ENCODE data around the gene TRIM13. TPM values are rescaled to one million over a fixed set of nuclear protein-coding genes. Genes with fewer than 3 reads are reported as not detected.
"Not testable (repeated sequence)": the region's sequence is repeated elsewhere in the genome, so short reads cannot be mapped to it uniquely, and the experiment has no call there.

TRIM13 gene, protein sequence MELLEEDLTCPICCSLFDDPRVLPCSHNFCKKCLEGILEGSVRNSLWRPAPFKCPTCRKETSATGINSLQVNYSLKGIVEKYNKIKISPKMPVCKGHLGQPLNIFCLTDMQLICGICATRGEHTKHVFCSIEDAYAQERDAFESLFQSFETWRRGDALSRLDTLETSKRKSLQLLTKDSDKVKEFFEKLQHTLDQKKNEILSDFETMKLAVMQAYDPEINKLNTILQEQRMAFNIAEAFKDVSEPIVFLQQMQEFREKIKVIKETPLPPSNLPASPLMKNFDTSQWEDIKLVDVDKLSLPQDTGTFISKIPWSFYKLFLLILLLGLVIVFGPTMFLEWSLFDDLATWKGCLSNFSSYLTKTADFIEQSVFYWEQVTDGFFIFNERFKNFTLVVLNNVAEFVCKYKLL
- total RNA-seq, result 5.9 TPM

DNA sequence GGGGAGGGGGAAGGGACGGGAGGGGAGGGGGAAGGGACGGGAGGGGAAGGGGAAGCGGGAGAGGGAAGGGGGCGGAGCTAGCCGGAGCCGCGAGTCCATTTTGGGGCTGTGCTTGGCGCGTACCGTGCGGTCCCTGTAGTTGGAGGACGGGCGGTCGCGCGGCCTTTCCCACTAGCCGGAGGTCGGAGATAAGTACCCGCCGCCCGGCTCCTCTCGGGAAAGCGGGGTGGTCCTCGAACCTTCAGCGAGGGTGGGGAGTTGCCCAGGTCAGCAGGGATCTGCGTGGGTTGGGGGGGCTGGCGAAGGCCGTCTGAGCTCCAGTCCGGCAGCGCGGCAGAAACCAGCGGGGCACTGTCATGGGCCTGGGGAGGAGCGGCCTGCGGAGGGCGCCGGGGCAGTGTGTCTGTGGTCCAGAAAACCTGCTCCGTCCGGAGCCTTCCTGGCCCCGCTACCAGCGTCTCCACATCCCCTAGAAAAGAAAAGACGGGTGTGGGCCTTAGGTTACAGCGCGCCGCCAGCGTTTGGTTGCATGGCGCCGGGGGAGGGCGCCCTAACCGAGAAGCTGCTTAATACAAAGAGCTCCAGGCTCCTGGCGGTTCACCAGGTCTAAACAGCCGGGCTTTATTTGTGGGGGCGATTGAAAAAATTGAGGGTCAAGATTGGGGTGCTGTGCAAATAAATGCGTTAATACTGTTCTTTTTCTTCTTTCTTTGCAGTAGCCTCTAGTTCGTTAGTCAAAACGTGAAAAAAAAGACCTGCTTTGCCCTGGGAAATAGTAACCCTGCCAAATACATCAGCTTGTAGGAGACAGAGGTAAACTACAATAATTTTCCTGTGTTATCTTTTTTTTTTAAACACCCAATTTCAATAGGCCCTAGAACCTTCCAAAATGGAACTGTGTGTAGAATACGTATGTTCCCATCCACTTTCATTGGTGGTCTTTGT lies at the start of gene TRIM13:
TRIM13 (plus strand) TSS at position 92 of the 945 bp plus-strand sequence. CDS start 14,899 bp downstream, outside the sequence.
- DNase-seq (ENCODE audit: low spot score), result peak; percentile 88
- ATAC-seq, result peak; percentile 87

- not testable (repeated sequence) for DNase-seq (ENCODE audit: low spot score)
- peak; percentile 30 for ATAC-seq
Observed at GRCh38 chr13:49948777-49949270, 48.0 kb upstream of the TRIM13 start.

DNA sequence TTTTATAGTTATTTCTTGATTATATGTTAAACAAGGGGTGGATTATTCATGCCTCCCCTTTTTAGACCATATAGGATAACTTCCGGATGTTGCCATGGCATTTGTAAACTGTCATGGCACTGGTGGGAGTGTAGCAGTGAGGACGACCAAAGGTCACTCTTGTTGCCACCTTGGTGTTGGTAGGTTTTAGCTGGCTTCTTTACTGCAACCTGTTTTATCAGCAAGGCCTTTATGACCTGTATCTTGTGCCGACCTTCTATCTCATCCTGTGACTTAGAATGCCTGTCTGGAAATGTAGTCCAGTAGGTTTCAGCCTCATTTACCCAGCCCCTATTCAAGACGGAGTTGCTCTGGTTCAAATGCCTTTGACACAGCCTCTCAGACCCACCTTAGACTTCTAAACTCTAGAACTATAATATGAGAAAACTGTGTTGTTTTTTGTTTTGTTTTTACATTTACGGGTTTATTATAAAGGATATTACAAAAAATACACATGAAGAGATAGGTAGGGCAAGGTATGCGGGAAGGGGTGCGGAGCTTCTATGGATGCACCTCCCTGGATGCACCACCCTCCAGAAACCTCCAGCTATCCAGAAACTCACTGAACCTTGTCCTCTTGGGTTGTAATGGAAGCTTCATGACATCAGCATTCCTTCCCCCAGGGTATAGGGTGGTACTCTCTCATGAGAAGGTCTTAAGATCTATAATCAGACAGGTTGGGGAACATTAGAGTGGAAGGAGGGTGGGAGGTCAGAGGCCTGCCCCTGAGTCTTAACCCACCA lies 44.9 kb upstream of the TRIM13 start:
- DNase-seq (ENCODE audit: low spot score), result no peak
- ATAC-seq, result no peak

GRCh38 chr13:49953560-49953959 lies 43.3 kb upstream of the TRIM13 start:
- ATAC-seq (no peak), DNase-seq (ENCODE audit: low spot score) (no peak)

GRCh38 chr13:49954674-49955455 lies 42.0 kb upstream of the TRIM13 start:
- no peak for DNase-seq (ENCODE audit: low spot score)
- peak; percentile 49 for ATAC-seq

DNA sequence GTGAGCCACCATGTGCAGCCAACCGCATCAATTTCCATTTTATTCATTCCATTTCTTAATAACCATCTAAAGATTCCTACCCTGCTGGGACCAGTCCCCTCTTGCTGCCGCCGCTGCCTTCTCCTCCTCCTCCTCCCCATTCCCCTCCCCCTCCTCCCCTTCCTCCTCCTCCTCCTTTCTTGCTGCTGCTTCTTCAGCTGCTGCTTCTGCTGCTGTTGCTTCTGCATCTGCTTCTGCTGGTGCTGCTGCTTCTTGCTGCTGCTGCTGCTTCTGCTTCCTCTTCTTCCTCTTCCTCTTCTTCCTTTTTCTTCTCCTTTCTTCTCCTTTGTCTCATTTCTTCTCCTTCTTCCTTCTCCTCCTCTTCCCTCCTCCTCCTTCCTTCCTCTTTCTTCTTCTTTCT lies 40.7 kb upstream of the TRIM13 start:
- no peak for ATAC-seq
- no peak for DNase-seq (ENCODE audit: low spot score)

- no peak for ATAC-seq
- no peak for DNase-seq (ENCODE audit: low spot score)
Observed at GRCh38 chr13:49958321-49958720, 38.5 kb upstream of the TRIM13 start.

DNA sequence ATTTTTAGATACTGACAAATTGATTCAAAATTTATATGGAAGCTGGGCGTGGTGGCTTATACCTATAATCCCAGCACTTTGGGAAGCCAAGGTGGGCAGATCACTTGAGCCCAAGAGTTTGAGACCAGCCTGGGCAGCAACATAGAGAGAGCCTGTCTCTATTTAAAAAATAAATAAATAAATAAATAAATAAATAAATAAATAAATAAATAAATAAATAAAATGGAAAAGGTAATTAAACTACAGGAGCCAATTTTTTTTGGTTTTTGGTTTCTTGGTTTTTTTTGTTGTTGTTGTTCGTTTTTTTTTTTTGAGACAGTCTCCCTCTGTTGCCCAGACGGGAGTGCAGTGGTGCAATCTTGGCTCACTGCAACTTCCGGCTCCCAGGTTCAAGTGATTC lies 29.4 kb upstream of the TRIM13 start:
- no peak for ATAC-seq

GRCh38 chr13:49972709-49973108 lies 24.1 kb upstream of the TRIM13 start:
- peak; percentile 87 for ATAC-seq

More for the DNA sequence above, 29.4 kb upstream of the TRIM13 start:
- no peak for DNase-seq (ENCODE audit: low spot score)

DNA sequence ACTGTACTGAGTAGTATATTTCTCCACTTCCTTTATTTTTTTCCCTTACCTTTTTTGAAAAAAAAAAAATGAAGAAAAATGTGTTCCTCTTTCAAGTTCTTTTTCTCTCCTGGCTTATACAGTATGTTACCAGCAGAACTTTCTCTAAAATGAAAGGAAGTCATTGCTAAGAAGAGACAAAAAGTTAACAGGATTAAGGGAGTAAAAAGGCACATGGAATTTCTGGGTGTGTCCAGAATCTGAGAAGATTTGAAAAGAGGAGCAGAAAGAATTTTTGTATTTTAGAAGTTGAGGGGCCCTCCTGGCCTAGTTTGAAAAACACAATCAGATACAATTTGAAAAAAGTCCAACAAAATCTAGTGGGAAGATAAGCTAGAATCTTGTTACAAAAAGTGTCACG lies 21.0 kb upstream of the TRIM13 start:
- ATAC-seq (no peak), DNase-seq (ENCODE audit: low spot score) (no peak)

More at GRCh38 chr13:49972709-49973108, 24.1 kb upstream of the TRIM13 start:
- DNase-seq (ENCODE audit: low spot score), result no peak

GRCh38 chr13:49976314-49977258 lies 20.3 kb upstream of the TRIM13 start:
- peak; percentile 68 for DNase-seq (ENCODE audit: low spot score)
- peak; percentile 89 for ATAC-seq

DNA sequence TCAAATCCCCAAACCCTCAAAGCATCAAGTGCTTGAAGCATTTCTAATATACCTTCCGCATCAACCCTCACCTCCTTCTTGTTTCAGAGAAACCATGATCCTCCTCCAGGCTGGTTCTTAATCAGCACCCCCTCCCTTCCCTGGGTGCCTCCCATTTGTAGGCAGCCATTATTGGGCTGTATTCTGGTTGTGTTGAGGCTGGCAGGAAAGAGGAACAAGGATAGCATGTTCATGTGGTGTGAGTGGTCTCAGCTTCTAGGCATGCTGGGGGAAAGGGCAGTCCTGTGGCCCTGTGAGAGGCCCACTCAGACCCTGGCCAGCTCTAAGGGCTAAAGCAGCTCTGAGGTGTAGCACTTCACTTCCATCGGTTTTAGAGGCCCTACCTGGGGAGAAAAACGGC lies 18.9 kb upstream of the TRIM13 start:
- ATAC-seq (no peak), DNase-seq (ENCODE audit: low spot score) (no peak)

GRCh38 chr13:49980266-49980665 lies 16.6 kb upstream of the TRIM13 start:
- DNase-seq (ENCODE audit: low spot score) (no peak), ATAC-seq (no peak)

DNA sequence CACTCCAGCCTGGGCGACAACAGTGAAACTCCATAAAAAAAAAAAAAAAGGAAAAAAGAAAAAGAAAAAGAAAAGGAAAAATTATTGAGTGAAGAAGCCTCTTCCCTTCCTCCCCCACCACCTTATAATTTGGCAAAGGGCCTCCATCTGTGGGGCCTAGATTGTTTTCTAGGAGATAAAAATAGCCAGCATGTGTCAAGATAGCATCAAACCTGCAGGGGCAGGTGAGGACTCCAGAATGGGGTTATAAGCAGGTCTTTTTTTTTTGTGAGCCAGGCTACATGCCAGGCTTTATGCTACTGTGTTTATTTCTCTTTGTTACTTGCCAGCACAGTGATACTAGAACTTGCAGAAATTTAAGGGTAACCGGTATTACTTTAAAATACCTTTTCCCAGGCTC lies 11.7 kb upstream of the TRIM13 start:
- ATAC-seq, result peak; percentile 57
- no peak for DNase-seq (ENCODE audit: low spot score)

GRCh38 chr13:49986471-49986870 lies 10.4 kb upstream of the TRIM13 start:
- DNase-seq (ENCODE audit: low spot score) (peak; percentile 64), ATAC-seq (peak; percentile 70)

GRCh38 chr13:49990612-49991011 lies 6.2 kb upstream of the TRIM13 start:
- DNase-seq (ENCODE audit: low spot score) (peak; percentile 83), ATAC-seq (peak; percentile 86)

DNA sequence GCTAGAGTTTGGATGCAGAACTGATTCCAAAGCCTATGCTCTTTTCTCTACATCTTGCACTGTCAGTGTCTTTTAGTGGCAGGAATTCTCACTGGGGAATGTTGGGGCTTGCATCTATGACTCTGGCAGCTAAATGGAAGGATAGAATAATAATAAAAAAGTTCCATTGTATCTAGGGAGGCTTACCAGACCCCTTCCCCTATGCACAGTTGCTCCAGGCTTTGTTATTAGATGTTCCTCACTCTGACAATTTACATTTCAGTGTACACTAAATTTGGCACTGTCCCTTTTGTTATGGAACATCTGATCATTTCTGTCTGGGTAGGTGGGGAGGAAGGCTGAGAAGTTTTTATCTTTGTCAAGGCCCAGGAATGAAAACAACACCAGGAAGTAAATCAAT lies 3.7 kb upstream of the TRIM13 start:
- no peak for DNase-seq (ENCODE audit: low spot score)
- no peak for ATAC-seq

DNA sequence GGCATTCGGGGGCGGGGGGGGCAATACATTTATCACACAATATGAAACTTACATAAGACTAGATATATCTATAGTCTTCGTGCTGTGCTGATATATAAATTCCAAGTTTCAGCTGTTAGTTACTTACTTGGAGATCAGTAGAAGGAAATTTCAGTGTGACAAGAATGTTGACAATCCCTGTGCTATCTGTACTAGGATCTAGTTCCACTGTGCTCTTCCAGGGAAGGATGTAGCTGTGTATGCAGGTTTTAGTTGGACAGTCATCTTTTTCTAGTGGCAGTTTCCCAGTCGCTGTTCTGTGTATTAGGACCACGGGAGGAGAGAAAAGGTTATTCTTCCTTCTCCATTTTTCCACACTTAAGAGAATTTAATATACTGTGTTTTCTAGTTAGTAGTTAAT lies 3.2 kb upstream of the TRIM13 start:
- no peak for DNase-seq (ENCODE audit: low spot score)
- no peak for ATAC-seq

DNA sequence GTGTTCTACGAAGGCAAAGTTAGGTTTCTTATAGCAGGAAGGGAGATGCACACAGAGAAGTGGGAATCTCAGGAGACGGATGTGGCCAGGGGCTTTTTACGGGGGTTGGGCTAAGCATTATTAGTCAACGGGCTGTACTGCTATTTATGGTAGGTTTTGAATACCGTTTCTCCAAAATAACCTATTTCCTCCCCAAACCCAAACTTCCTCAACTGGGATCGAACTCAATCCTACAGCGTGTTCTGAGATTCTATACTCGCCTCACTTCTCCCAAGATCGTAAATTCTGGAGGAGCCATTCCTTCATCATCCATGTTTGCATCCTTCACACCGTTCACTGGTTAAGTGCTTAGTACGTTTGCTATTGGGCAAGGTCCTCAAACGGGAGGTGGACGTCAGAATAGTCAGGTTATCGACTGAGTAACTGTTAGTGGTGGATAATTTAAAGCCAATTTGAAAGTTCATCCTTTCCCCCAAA lies 1.2 kb upstream of the TRIM13 start:
- DNase-seq (ENCODE audit: low spot score), result no peak
- ATAC-seq, result no peak
